ENCODE data around the gene ANKS4B.

The ANKS4B gene

GRCh38 chr16:21260870-21261791 is 27.6 kb downstream of the ANKS4B start:
- DNase-seq (ENCODE audit: low read depth): peak; percentile 27
- H3K4me3 ChIP-seq (ENCODE audit: low read length): no peak overlapping the region
- TF ChIP-seq, protein P1, sequence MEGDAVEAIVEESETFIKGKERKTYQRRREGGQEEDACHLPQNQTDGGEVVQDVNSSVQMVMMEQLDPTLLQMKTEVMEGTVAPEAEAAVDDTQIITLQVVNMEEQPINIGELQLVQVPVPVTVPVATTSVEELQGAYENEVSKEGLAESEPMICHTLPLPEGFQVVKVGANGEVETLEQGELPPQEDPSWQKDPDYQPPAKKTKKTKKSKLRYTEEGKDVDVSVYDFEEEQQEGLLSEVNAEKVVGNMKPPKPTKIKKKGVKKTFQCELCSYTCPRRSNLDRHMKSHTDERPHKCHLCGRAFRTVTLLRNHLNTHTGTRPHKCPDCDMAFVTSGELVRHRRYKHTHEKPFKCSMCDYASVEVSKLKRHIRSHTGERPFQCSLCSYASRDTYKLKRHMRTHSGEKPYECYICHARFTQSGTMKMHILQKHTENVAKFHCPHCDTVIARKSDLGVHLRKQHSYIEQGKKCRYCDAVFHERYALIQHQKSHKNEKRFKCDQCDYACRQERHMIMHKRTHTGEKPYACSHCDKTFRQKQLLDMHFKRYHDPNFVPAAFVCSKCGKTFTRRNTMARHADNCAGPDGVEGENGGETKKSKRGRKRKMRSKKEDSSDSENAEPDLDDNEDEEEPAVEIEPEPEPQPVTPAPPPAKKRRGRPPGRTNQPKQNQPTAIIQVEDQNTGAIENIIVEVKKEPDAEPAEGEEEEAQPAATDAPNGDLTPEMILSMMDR (conservative IDR thresholded peaks at IDR 0.05; ENCODE audit: low read length): no peak

- H3K4me3 ChIP-seq (ENCODE audit: low read length): no peak overlapping the region
- TF ChIP-seq, protein P1 (conservative IDR thresholded peaks at IDR 0.05; ENCODE audit: low read length): no peak
- no peak for DNase-seq (ENCODE audit: low read depth)
These were observed 29.5 kb downstream of the ANKS4B start for GRCh38 chr16:21262779-21263639.

DNA sequence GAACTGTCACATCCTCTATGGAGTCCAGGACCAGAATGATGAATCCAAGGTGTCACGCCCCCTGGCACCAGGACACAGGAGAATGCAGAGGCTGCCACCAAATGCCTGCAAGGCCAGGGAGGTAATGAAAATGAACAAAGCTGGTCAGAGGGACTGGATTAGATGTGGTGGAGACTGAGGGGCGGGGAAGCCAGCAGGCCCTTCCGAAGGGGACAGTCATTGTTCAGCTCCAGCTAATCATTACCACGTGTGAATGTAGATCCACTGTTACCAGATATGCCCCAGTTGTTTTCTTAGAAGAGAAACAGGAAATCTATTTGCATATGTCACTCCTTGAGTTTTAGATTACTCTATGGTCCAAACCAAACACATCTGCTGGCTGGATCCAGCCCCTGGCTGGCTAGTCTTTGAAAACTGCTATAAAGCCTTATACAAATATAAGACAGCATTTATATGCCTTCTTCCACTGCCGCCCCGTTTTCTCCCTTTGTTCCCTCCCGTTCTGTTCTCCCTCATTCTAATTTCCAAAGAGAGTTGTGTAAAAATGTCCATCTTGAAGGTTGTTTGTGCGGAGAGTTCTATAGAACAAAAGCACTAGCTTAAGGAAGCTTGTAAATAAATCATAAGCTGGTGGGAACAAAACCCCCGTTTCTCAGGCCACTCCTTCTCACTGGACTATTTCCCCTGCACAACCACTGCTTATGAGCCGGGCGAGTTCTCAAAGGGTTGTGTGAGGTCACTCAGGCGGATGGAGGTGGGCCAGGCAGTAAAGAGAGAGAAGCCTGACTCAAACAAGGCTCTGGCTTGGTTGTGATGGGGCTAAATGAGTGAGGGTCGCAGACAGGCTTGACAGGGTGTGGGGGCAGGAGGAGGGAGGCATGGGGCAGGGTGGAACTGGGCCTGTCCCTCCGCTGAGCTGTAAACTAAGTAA is 30.4 kb downstream of the ANKS4B start:
- H3K4me3 ChIP-seq (ENCODE audit: low read length): no peak overlapping the region
- DNase-seq (ENCODE audit: low read depth): peak; percentile 55
- TF ChIP-seq, protein P1 (conservative IDR thresholded peaks at IDR 0.05; ENCODE audit: low read length): no peak

DNA sequence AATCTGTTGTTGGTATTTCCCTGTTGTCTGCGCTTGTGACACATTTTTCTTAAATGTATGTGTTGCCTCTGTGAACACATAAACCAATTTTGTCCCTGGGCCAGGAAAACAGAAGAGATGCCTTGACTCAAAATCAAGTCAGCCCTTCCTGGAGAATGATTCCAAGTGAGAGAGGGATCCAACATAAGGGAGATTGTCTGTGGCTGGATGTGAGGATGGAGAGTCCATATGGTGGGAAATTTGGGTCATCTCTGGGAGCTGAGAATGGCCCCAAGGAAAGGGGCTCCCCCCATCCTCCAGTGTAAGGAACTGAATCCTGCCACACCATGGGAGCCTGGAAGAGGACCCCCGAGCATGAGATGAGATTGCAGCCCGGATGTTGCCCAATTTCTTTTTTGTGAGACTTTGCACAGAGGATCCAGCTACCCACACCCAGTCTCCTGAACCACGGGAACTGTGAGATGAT is 31.1 kb downstream of the ANKS4B start:
- no peak overlapping the region for H3K4me3 ChIP-seq (ENCODE audit: low read length)
- TF ChIP-seq, protein P1 (conservative IDR thresholded peaks at IDR 0.05; ENCODE audit: low read length): no peak
- no peak for DNase-seq (ENCODE audit: low read depth)

DNA sequence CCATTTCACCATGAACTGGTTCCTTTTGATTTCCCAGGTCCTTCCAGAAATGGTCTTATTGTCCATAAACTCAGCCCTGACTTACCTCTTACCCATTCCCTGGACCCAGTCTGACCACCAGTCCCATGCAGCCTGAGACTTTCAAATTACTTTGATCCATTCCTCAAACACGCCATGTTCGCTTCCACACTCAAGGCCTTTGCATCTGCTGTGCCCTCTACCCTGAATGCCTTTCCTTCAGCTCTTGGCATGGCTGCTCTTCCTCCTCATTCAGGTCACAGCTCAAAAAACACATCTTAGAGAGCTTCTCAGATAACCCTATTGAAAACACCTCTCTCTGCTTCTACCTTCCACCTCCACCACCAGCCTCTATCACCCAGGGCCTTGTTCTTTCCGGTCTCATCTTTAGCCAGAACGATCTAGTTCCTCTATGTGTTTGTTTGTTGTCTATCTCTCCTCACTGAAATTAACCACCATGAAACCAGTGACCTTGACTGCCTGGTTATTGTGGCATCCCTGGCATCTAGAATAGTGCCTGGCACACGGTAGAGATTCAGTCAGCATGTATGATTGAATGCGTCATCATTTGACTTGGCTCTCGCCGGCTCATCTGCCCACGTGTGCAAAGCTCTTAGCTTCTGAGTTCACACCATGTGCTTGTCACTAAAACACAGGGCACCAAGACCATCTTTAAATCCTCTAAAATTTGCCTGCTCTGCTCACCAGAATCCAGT is 31.8 kb downstream of the ANKS4B start:
- peak; percentile 47 for DNase-seq (ENCODE audit: low read depth)
- TF ChIP-seq, protein P1 (conservative IDR thresholded peaks at IDR 0.05; ENCODE audit: low read length): no peak
- H3K4me3 ChIP-seq (ENCODE audit: low read length): no peak overlapping the region

DNA sequence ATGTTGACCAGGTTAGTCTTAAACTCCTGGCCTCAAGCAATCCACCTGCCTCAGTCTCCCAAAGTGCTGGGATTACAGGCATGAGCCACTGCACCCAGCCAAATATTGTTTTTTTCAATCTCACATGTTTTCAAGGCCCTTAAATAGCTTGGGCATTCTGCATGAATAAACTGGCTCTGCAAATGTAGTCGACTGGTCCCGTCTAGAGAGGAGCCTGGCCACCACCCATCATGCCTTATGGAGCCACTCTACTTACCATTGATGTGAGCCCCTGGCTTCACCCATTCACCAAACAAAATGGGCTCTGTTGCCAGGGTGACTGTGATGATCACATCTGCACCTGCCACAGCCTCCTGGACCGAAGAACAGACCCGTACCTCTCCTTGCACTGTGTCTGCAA is 33.8 kb downstream of the ANKS4B start:
- no peak for DNase-seq (ENCODE audit: low read depth)
- no peak overlapping the region for H3K4me3 ChIP-seq (ENCODE audit: low read length)
- TF ChIP-seq, protein P1 (conservative IDR thresholded peaks at IDR 0.05; ENCODE audit: low read length): no peak

Measured in AG10803 (cell line).